Mucosa of descending colon (tissue), 3 donors: ENCODE data around the gene PTPRJ. TPM values are rescaled to one million over a fixed set of nuclear protein-coding genes. Genes with fewer than 3 reads are reported as not detected.
A peak's percentile ranks its signal among the peaks of the same experiment; 100 is the strongest.
"Not testable (repeated sequence)": the region's sequence is repeated elsewhere in the genome, so short reads cannot be mapped to it uniquely, and the experiment has no call there.

Experiments
- ATAC-seq: fragments of 200-7000 bp; cut with Tn5 transposase; one replicate; pipeline ENCODE4 v1.9.1; 2020; ENCODE audit warnings: mild to moderate bottlenecking, moderate library complexity
- DNase-seq, 3 donors: peaks; one replicate each; pipeline ENCODE4 v3.0.0-alpha.2; 2020
- H3K36me3 ChIP-seq: fragments of 200-600 bp; one replicate; pipeline ENCODE4 v1.8.0; 2021; ENCODE audit warnings: low read depth, mild to moderate bottlenecking
- H3K4me1 ChIP-seq: fragments of 200-600 bp; one replicate; pipeline ENCODE4 v1.8.0; 2021; ENCODE audit warnings: low read depth, mild to moderate bottlenecking
- H3K4me3 ChIP-seq: fragments of 200-600 bp; one replicate; pipeline ENCODE4 v1.8.0; 2021; ENCODE audit warnings: mild to moderate bottlenecking
- H3K9me3 ChIP-seq: fragments of 200-600 bp; one replicate; pipeline ENCODE4 v1.8.0; 2021; ENCODE audit warnings: mild to moderate bottlenecking
- intact Hi-C, 2 donors: fragments of 100-400 bp; cut with DNase I in 1 of 2; cut with micrococcal nuclease in 1 of 2; formaldehyde crosslinking; loops; one replicate each; pipeline versions ENCODE4 v1.11.0 to v1.11.1; 2022; cut with DNase I, micrococcal nuclease
- total RNA-seq, 3 donors: library from RNA; stranded (reverse); fragmentation: NEBNext Ultra II Directional in 2 of 3; extraction: Animal tissue kit (Norgen Biotek cat#: 25700) in 2 of 3; gene quantifications; one replicate each; pipeline versions ENCODE4 v1.2.1 to v1.2.4, GENCODE V29; 2021 to 2023
- TF ChIP-seq, protein P1 (sequence below): fragments of 200-600 bp; IDR thresholded peaks from one replicate; pipeline ENCODE4 v1.8.0; 2022; ENCODE audit warnings: antibody characterized with exemption, mild to moderate bottlenecking
- donor health status: DM: no; HTN: no; CAD: no; lungs with moderate emphysema.
- donor health status: DM: no; HTN: no; CAD: no.
- donor health status: DM: no; HTN: yes; CAD: no.

The PTPRJ gene
- total RNA-seq, 3 donors from 2014 or later, result 27.8 to 54.6 (median 44.0) TPM

DNA sequence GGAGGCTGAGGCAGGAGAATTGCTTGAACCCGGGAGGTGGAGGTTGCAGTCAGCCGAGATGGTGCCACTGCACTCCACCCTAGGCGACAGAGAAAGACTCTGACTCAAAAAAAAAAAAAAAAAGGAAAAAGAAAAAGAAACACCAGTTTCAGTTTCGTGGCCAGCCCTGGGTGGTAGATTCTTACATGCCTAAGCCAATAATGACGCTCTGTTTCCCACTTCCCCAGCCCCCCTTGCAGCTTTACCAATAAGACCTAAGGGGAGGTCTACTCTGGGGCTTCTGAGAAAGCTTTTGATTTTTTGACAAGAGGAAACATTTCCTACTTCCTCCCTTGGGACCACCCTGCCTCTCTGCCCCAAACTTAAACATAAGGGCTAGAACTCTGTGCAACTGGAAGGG lies 30.0 kb upstream of the PTPRJ start:
- Histone ChIP-seq H3K9me3 (no peaks in the 10 kb centered on the region), H3K4me3 (no peak overlapping the region), H3K36me3 (no peaks in the 10 kb centered on the region), H3K4me1 (no peaks in the 10 kb centered on the region)
- intact Hi-C loops, result no loop called here
- DNase-seq (no peak), ATAC-seq (peak; percentile 34)
- TF ChIP-seq, protein P1, sequence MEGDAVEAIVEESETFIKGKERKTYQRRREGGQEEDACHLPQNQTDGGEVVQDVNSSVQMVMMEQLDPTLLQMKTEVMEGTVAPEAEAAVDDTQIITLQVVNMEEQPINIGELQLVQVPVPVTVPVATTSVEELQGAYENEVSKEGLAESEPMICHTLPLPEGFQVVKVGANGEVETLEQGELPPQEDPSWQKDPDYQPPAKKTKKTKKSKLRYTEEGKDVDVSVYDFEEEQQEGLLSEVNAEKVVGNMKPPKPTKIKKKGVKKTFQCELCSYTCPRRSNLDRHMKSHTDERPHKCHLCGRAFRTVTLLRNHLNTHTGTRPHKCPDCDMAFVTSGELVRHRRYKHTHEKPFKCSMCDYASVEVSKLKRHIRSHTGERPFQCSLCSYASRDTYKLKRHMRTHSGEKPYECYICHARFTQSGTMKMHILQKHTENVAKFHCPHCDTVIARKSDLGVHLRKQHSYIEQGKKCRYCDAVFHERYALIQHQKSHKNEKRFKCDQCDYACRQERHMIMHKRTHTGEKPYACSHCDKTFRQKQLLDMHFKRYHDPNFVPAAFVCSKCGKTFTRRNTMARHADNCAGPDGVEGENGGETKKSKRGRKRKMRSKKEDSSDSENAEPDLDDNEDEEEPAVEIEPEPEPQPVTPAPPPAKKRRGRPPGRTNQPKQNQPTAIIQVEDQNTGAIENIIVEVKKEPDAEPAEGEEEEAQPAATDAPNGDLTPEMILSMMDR, result no peak

DNA sequence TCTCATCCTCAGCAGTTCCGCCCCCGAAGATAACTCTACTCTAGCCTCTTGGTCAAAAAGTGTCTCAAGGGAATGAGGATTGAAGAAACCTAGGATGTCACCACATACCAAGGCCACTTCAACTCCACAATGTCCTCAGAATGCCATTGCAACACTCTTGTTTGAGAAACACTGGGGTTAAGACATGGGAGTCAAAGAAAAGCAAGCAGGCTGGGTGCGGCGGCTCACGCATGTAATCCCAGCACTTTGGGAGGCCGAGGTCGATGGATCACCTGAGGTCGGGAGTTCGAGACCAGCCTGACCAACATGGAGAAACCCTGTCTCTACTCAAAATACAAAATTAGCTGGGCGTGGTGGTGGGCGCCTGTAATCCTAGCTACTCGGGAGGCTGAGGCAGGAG lies 28.9 kb upstream of the PTPRJ start:
- ATAC-seq, H3K4me1 ChIP-seq, H3K9me3 ChIP-seq, intact Hi-C loops, H3K4me3 ChIP-seq, H3K36me3 ChIP-seq, DNase-seq: not testable (repeated sequence)

DNA sequence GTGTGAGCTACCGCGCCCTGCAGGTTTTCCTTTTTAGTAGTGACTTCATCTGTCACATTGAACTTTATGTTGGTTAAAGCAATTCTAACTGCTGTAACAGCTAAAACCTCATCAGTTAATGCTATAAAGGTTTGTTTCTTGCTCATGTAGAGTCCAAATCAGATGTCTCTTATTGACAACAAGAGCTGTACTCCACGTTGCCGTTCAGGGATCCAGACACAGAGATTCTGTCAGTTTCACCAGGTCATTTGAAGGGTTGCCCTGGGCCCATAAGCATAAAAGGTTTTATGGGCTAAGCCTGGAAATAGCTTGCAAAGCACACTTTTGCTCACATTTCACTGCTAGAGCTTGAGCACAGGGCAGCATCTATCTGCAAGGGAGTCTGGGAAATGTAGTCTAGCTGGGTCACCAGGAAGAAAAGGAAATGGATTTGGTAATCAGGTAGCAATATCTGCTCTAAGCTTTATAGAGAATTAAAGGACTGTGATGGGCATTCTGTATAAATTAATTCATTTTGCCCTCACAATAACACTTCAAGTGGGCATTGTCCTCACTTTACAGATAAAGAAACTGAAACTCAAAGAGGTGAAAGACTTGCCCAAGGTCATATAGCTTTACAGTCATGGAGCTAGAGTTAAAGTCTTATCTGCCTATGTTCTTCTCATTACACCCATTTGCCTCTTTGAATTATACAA lies 25.2 kb upstream of the PTPRJ start:
- intact Hi-C loops, result no loop called here
- ATAC-seq (peak; percentile 67), DNase-seq (peak in 1 of 3 donors; percentile 18)
- Histone ChIP-seq H3K4me1 (no peaks in the 10 kb centered on the region), H3K4me3 (no peak overlapping the region), H3K36me3 (no peaks in the 10 kb centered on the region), H3K9me3 (no peaks in the 10 kb centered on the region)
- TF ChIP-seq, protein P1, result no peak

DNA sequence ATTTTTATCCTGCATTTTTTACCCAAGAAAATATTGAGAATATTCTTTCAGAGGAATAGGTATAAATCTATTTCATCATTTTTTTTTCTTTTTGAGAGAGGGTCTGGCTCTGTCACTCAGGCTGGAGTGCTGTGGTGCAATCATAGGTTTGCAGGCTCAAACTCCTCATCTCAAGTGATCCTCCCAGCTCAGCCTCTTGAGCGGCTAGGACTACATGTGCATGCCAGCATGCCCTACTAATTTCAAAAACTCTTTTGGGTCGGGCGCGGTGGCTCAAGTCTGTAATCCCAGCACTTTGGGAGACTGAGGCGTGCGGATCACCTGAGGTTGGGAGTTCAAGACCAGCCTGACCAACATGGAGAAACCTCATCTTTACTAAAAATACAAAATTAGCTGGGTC lies 20.3 kb upstream of the PTPRJ start:
- ATAC-seq, result no peak
- Histone ChIP-seq H3K36me3 (no peaks in the 10 kb centered on the region), H3K4me1 (no peaks in the 10 kb centered on the region), H3K4me3 (no peak overlapping the region), H3K9me3 (no peaks in the 10 kb centered on the region)
- TF ChIP-seq, protein P1, result no peak
- intact Hi-C loops, result no loop called here
- DNase-seq, result no peak

DNA sequence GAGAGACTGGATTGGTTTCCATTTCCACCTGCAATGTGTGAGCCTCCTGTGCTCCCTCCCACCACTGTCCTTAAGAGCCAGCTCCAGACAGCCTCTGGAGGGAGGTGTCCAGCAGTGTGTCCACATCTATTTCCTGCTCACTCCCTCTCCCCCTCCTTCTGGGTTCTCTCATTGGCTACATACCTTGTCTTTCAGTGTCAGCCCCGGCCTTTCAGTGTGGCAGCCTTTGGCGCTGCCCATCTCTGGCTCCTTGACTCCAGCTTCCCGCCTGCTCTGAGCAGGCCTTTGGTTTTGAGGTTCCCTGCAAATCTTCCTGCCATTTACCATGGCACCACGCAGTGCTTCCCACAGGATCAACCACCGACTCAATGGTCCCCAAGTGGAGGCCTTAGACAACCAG lies 19.0 kb upstream of the PTPRJ start:
- no peaks in the 10 kb centered on the region for H3K36me3 ChIP-seq
- intact Hi-C loops, result no loop called here
- TF ChIP-seq, protein P1, result no peak

DNA sequence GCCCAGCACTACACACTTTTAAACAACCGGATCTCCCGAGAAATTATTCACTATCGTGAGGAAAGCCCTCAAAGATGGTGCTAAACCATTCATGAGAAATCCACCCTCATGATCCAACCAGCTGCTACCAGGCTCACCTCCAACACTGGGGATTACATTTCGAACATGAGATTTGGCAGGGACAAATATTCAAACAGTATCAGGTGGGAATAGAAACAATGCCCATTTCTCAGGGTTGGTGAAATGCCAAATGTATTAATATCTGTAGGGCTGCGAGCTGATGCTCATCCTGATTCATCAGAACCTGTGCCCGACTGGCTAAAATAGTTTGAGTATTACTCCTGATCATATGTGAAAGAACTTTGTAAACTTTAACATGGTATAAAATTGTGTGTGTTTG lies 15.8 kb upstream of the PTPRJ start:
- no peak for ATAC-seq
- intact Hi-C loops, result no loop called here
- H3K4me1 ChIP-seq, result no peaks in the 10 kb centered on the region

More for the DNA sequence above, 19.0 kb upstream of the PTPRJ start:
- Histone ChIP-seq H3K9me3 (no peaks in the 10 kb centered on the region), H3K4me3 (no peak overlapping the region), H3K4me1 (no peaks in the 10 kb centered on the region)
- no peak for DNase-seq
- ATAC-seq, result peak; percentile 51

More for the DNA sequence above, 15.8 kb upstream of the PTPRJ start:
- DNase-seq, result no peak
- Histone ChIP-seq H3K36me3 (no peaks in the 10 kb centered on the region), H3K4me3 (no peak overlapping the region), H3K9me3 (no peaks in the 10 kb centered on the region)
- TF ChIP-seq, protein P1, result no peak
